GM19468 (cell line): ENCODE results near the gene NR1D2.
A peak's percentile ranks its signal among the peaks of the same experiment; 100 is the strongest.

Experiments used
- ATAC-seq: cut with Tn5 transposase; IDR thresholded peaks from one replicate; pipeline ENCODE4 v1.9.1; 2021; ENCODE audit warnings: mild to moderate bottlenecking, moderate library complexity, moderate number of reproducible peaks; ENCODE audit not compliant: unreplicated experiment; ENCODE audit errors: extremely low read depth

NR1D2 gene

DNA sequence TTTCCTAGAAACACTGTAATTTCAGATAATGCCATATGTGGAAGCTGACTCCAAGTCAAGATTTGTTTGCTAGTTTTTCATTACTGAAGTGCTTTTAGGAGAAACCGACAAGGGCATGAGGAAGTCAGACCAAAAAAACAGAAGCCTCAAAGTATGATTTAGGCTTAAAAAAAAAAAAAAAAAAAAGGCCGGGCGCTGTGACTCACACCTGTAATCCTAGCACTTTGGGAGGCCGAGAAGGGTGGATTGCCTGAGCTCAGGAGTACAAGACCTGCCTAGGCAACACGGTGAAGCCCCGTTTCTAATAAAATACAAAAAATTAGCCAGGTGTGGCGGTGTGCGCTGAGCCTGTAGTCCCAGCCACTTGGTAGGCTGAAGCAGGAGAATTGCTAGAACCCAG lies 16.6 kb upstream of the NR1D2 start:
- ATAC-seq: no peak

DNA sequence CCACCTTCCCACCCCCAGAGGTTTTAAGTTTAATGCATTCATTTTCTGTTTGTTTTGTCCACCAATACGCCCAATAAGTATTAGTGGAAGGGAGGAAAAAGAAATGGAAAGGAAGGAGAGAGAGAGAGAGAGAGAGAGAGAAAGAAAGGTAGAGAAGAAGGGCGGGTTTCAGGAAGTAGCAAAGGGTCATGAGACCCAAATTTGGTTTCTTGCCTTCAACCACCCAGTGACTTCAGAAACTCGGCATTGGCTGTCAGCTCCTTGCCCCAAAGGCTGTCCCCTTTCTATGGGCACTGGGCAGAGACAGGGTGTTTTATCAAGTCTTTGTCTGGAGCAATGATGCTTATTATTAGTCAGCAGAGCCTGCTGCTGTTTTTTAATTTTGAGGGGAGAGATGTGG lies 13.5 kb upstream of the NR1D2 start:
- ATAC-seq: no peak

DNA sequence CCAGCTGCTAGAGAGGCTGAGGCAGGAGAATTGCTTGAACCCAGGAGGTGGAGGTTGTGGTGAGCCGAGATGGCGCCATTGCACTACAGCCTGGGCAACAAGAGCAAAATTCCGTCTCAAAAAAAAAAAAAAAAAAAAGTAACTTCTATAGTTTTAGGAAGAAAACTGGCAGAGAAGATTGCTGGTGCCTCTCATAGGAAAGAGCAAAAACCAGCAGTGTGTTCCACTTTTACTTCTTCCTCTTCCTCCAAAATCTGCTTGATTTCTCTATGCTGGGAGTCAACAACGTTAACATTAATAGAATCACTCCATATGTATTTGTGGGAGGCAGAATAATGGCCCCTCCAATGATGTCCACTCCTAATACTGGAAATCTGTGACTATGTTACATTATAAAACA lies 12.5 kb upstream of the NR1D2 start:
- ATAC-seq: no peak

- no peak for ATAC-seq
These were observed 10.8 kb upstream of the NR1D2 start for GRCh38 chr3:23934253-23934652.

- no peak for ATAC-seq
These were observed 7.8 kb upstream of the NR1D2 start for GRCh38 chr3:23937296-23937695.

DNA sequence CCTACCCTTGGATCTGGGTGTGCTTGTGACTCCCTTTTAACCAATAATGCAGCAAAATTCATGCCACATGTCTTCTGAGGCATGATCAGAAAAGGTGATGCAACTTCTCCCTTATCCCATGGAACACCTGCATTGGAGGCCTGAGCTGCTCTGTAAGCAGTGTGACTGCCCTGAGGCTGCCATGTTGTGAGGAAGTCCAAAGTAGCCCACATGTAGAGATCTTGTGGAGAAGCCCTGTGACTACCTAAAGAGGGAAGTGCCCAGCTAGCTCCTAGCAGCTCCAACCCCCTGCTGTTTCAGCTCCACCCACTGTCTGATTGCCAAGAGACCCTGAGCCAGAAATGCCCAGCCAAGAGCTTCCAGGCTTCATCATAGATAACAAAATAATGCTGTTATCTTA lies 6.4 kb upstream of the NR1D2 start:
- no peak for ATAC-seq

DNA sequence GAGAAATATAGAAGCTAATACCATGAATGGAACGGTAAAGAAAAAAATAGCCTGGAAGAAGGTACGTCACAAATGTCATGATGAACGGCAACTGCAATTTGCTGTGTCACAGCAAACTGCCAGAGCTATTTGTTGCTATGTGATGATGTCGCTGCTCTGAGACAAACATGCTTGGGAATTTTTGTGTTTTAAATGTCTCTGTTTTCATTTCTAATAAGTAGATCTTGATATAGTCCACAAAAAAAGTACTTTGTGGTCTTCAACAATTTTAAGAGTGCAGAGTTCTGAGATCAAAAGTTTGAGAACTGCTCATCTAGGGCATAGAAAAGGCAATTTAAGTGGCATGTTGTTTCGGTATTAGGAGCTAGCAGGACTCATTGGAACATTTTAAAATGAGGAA lies 4.3 kb upstream of the NR1D2 start:
- ATAC-seq: no peak

GRCh38 chr3:23941440-23941839 lies 3.6 kb upstream of the NR1D2 start:
- no peak for ATAC-seq

- no peak for ATAC-seq
These were observed 2.5 kb upstream of the NR1D2 start for GRCh38 chr3:23942546-23942945.

DNA sequence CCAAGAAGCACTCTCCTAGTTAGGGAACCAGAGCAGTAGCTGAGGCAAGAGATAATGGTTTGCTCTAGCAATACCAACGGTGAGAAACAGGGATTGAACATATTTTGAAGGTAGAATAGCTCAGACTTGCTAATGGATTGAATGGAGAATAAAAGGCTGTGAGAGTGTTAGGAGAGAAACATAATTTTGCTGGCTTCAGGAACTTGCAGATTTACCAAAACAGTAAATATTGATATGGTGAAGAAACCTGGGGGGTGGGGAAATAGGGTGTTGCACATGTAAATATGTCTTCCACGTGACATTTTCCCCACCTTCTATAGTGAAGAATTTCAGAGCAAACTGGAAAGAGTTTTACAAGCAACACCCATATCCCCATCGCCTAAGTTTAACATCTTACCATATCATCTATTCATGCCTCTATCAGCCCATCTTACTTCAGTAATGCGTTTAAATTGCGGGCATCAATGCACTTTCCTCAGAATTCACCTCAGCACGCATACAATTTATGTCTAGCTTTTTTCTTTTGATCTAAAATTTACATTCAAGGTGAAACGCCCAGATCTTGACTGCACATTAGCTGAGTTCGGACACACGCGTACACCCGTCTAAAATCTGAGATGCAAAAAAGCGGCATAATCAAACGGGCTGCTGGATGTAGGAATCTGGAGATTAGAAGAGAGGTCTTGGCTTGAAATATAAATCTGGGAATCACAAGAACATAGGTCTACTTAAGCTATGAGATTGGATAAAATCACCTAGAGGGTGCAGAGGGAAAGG lies 891 bp upstream of the NR1D2 start:
- ATAC-seq: no peak

- ATAC-seq: no peak
These were observed 502 bp downstream of the NR1D2 start for GRCh38 chr3:23945663-23945912.

DNA sequence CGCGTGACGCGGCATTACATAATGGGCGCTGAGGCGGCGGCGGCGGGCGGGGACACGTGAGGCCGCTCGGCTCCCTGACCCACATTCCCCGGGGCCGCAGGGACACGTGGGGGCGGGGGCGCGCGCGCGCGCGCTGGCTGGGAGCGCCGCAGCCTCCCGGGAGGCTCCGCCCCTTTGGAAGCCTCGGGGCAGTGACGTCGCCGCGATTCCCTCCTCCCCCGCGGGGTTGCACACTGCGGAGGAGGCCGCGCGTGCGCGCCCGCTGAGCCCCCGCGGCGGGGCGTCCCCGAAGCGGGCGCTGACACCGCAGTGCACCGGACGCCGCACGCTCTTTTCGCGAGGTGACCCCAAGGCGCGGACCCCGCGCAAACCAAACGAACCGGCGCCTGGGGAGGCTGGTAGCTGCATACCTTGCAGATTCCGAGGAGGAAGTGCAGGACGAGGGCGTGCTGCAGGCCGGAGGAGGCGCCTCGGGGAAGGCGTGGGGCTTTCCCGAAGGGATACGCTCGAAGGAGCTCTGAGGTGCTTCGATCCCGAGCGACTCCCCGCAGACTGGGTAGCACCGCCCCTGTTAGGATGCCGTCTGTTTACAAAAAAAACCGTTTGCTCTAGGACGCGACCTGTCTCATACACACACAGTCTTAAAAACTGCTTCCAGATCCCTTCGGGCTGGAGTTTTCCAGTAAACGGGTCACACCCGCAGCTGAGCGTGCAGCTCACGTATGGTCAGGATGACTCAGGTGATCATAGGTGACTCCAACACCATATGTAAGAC lies 1.0 kb downstream of the NR1D2 start:
- ATAC-seq: peak; percentile 54

DNA sequence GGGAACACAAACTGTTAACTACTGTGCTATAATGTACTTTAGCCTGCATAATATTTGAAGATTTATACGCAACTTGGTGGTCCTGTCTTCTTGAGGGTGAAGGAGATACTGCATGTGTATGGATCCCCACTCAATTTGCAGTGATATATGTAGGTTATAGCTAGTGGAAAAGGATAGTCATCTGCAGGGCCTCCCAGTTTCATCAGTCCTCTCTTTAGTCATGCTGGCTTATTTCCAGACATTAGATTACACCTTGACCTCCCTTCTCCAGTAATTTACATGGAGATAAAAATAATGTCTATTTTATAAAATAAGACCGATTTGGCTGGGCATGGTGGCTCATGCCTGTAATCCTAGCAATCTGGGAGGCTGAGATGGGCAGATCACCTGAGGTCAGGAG lies 3.7 kb downstream of the NR1D2 start:
- ATAC-seq: no peak

- no peak for ATAC-seq
These were observed 4.7 kb downstream of the NR1D2 start for GRCh38 chr3:23949784-23950183.

- ATAC-seq: peak; percentile 11
These were observed 5.2 kb downstream of the NR1D2 start for GRCh38 chr3:23950293-23950692.

- peak; percentile 30 for ATAC-seq
These were observed 7.6 kb downstream of the NR1D2 start for GRCh38 chr3:23952646-23953045.

DNA sequence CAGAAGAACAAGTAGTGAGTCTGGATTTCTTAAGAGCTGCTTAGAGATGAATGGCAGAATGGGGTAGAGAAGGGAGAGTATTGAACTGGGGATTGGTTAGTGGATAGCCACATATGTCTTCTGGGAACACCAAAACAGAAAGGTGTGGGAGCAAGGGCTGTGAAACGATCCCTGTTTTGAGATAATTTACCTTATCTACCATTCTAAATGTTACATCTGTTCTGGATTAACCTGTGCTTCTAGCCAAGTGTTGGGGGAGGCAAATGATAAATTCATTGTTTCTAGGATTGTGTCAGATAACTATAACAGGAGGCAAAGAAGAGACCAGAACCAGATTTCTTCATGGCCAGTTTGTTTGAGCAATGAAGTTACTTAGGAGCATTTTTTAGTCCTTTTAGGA lies 8.4 kb downstream of the NR1D2 start:
- ATAC-seq: no peak

DNA sequence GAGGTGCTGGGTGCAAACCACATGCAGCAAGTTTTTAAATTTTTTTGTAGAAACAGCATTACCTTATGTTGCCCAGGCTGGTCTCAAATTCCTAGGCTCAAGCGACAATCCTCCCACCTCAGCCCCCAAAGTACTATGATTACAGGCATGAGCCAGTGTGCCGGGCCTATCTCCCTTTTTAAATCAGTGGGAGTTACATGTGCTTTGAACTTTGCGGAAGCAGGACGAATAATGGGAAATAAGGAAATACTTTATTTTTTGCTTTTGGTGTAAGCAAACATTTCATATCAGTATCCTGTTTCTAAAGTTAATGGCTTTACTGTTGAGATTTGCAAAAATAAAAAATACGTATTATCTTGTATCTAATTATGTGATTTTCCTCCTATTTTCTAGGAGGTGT lies 9.1 kb downstream of the NR1D2 start:
- ATAC-seq: no peak

DNA sequence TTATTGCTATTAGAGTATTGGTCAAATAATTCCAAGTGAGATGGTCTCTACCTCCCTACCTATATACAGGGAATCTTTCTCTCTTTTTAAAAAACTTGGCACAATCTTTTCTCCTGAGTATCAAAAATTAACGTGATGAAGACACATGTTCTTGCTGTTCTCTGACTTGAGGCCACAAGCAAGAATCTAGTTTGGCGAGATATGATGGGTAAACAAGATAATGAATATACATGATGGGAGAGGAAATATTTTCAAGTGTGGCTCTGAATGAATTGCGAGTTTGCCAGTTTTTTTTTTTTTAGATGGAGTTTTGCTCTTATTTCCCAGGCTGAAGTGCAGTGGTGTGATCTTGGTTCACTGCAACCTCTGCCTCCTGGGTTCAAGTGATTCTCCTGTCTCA lies 11.6 kb downstream of the NR1D2 start:
- no peak for ATAC-seq

- ATAC-seq: no peak
These were observed 14.2 kb downstream of the NR1D2 start for GRCh38 chr3:23959135-23959900.

DNA sequence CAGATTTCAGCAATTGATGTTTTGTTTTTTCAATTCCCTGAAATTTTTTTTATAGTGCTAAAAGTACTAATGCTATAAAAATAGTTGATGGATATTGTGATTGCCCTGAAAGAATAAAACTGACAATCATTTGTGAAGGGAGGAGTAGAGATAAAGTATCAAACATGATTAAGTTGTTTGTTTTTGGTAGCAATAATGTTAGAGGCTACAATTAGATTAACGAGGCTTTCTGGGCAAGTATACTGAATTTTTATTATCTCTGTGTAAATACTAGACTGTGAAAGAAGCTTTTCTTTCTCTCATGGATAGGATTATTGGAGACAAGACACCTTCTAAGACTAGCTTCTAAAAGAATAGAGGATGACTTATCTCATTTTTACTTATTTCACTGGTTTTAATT lies 15.6 kb downstream of the NR1D2 start:
- no peak for ATAC-seq
